Endothelial cell of umbilical vein (primary cell): ENCODE data around the gene GJE1. TPM values are rescaled to one million over a fixed set of nuclear protein-coding genes. Genes with fewer than 3 reads are reported as not detected.

Experiments used
- BruUV-seq: library from RNA; stranded (reverse); fragments of 400-500 nt; replicated peaks from 2 replicates; lab custom pipeline; 2021; lab: Mats Ljungman, UMichigan
- CTCF ChIA-PET: fragments of 300-600, 350-600 bp; sonication (Branson Sonifier 250); formaldehyde crosslinking; loops from one replicate; lab custom pipeline; 2021; ENCODE audit warnings: antibody characterized with exemption, inconsistent platforms; lab: Charles Lee
- POLR2A ChIA-PET: fragments of 300-600, 350-600 bp; sonication (Branson Sonifier 250); formaldehyde crosslinking; loops from one replicate; lab custom pipeline; 2021; ENCODE audit warnings: antibody characterized with exemption, inconsistent platforms; lab: Charles Lee
- DNase-seq: peaks from one replicate; pipeline ENCODE4 v3.0.0-alpha.2; 2011; ENCODE audit warnings: low read depth, low spot score
- FAIRE-seq: peaks from 2 replicates; lab custom pipeline; 2011; peaks lifted over from hg19 to GRCh38; lab: Jason Lieb, UNC
- H2AFZ ChIP-seq: 2 replicates; pipeline ENCODE4 v1.6.0; 2012; ENCODE audit warnings: low read depth, low read length, control low read depth, inconsistent platforms
- H3K27ac ChIP-seq: 2 replicates; pipeline ENCODE4 v1.5.1; 2011; ENCODE audit warnings: low read depth, mild to moderate bottlenecking, control low read depth, low read length, moderate library complexity; ENCODE audit not compliant: insufficient read depth
- H3K27me3 ChIP-seq, 2 experiments: 2 replicates each; pipeline versions ENCODE4 v1.6.0 to v1.6.1; 2011; ENCODE audit warnings: low read length in 2 of 2, mixed read lengths in 1 of 2; ENCODE audit not compliant: control insufficient read depth in 2 of 2, insufficient read depth in 2 of 2
- H3K36me3 ChIP-seq, 2 experiments: 2 replicates in 1 of 2; 3 replicates in 1 of 2; pipeline ENCODE4 v1.5.1; 2011; ENCODE audit warnings: low read length in 2 of 2, mild to moderate bottlenecking in 1 of 2, moderate library complexity in 1 of 2; ENCODE audit not compliant: control insufficient read depth in 2 of 2, insufficient read depth in 2 of 2; ENCODE audit errors: extremely low read depth in 1 of 2
- H3K4me1 ChIP-seq: 3 replicates; pipeline ENCODE4 v1.5.1; 2011; ENCODE audit warnings: mild to moderate bottlenecking, low read length; ENCODE audit not compliant: control insufficient read depth, insufficient read depth; ENCODE audit errors: extremely low read depth
- H3K4me2 ChIP-seq: 2 replicates; pipeline ENCODE4 v1.6.1; 2011; ENCODE audit warnings: low read length, control low read depth, mixed read lengths; ENCODE audit not compliant: insufficient read depth
- H3K4me3 ChIP-seq, 3 experiments: fragments of 200-600 bp in 1 of 3; sonication (generic), shearing (Covaris generic) in 1 of 3; replicated peaks in 1 of 3; 2 replicates each; pipeline ENCODE4 v1.5.1; 2011 to 2016; ENCODE audit warnings: control low read depth in 3 of 3, low read length in 3 of 3, mild to moderate bottlenecking in 2 of 3, inconsistent platforms in 1 of 3, low read depth in 1 of 3, moderate library complexity in 1 of 3; ENCODE audit not compliant: insufficient read depth in 1 of 3
- H3K79me2 ChIP-seq: 2 replicates; pipeline ENCODE4 v1.6.0; 2012; ENCODE audit warnings: low read length, inconsistent platforms; ENCODE audit not compliant: control insufficient read depth, insufficient read depth
- H3K9ac ChIP-seq: replicated peaks from 2 replicates; pipeline ENCODE3; 2011; ENCODE audit warnings: low read length, control low read depth; ENCODE audit not compliant: insufficient read depth; ENCODE audit errors: extremely low read depth
- H3K9me1 ChIP-seq: replicated peaks from 3 replicates; pipeline ENCODE4 v1.6.0; 2011; ENCODE audit warnings: mild to moderate bottlenecking, low read length; ENCODE audit not compliant: control insufficient read depth, insufficient read depth; ENCODE audit errors: extremely low read depth
- H3K9me3 ChIP-seq: replicated peaks from 2 replicates; pipeline ENCODE4 v1.5.1; 2012; ENCODE audit warnings: low read length, inconsistent platforms; ENCODE audit not compliant: control insufficient read depth, insufficient read depth
- H4K20me1 ChIP-seq: replicated peaks from 2 replicates; pipeline ENCODE3; 2011; ENCODE audit warnings: mild to moderate bottlenecking, low read length; ENCODE audit not compliant: control insufficient read depth, insufficient read depth; ENCODE audit errors: extremely low read depth
- EZH2 ChIP-seq: IDR thresholded peaks from 2 replicates; pipeline ENCODE4 v1.6.1; 2012; ENCODE audit warnings: borderline replicate concordance, low read depth, mild to moderate bottlenecking, moderate library complexity, low read length, inconsistent platforms; ENCODE audit not compliant: severe bottlenecking
- FOS ChIP-seq: IDR thresholded peaks from 2 replicates; pipeline ENCODE4 v1.6.1; 2011; ENCODE audit warnings: mild to moderate bottlenecking, low read length, moderate library complexity, borderline replicate concordance; ENCODE audit not compliant: insufficient read depth
- GATA2 ChIP-seq: IDR thresholded peaks from 2 replicates; pipeline ENCODE4 v1.7.0; 2011; ENCODE audit warnings: low read depth, mild to moderate bottlenecking, moderate library complexity, mixed read lengths, low read length; ENCODE audit not compliant: insufficient read length, insufficient read depth
- JUN ChIP-seq: IDR thresholded peaks from 2 replicates; pipeline ENCODE4 v1.6.1; 2011; ENCODE audit warnings: borderline replicate concordance, low read depth; ENCODE audit not compliant: insufficient read length, insufficient read depth
- MYC ChIP-seq: IDR thresholded peaks from one replicate; pipeline ENCODE4 v1.6.1; 2011; ENCODE audit warnings: mild to moderate bottlenecking, low read depth, low read length
- POLR2A ChIP-seq: IDR thresholded peaks from 2 replicates; pipeline ENCODE4 v1.6.1; 2012; ENCODE audit warnings: low read depth, mild to moderate bottlenecking, control low read depth, low read length
- POLR2AphosphoS5 ChIP-seq: IDR thresholded peaks from 2 replicates; pipeline ENCODE4 v1.6.1; 2012; ENCODE audit warnings: low read depth, mild to moderate bottlenecking, control low read depth, low read length, moderate library complexity; ENCODE audit not compliant: insufficient read depth
- dilution Hi-C: fragments of 300-500 bp; cut with MboI; formaldehyde crosslinking; loops from one replicate; pipeline ENCODE4 v1.15.0; 2019; ENCODE audit warnings: low sequenced_read_pairs; ENCODE audit not compliant: extremely low pct_ligation_motif_present
- intact Hi-C: fragments of 100-400 bp; cut with micrococcal nuclease; formaldehyde crosslinking; loops from one replicate; pipeline ENCODE4 v1.10.0; 2022
- polyA plus RNA-seq, 4 experiments: library from polyadenylated mRNA; depleted of rRNA in 3 of 4; stranded (reverse) in 3 of 4; unstranded in 1 of 4; fragments of >200 nt; gene quantifications; 2 replicates each; pipeline versions ENCODE4 v1.2.1 to v1.2.3, GENCODE V29; 2011 to 2012; ENCODE audit warnings: missing spikeins in 1 of 4
- total RNA-seq: library from RNA; stranded (reverse); gene quantifications from 2 replicates; pipeline ENCODE4 v1.2.3, GENCODE V29; 2021
- TF ChIP-seq, protein P1 (sequence below): IDR thresholded peaks from 2 replicates; pipeline ENCODE4 v1.6.1; 2011; ENCODE audit not compliant: insufficient read depth, insufficient read length
- TF ChIP-seq, protein P2 (sequence below), 2 donors: IDR thresholded peaks; 1 replicate in 1 of 2; 2 replicates in 1 of 2; pipeline ENCODE4 v1.5.1; 2011; ENCODE audit warnings: low read length in 2 of 2, mild to moderate bottlenecking in 2 of 2, moderate library complexity in 2 of 2, control low read depth in 1 of 2, inconsistent platforms in 1 of 2, low read depth in 1 of 2; ENCODE audit not compliant: insufficient read depth in 1 of 2; ENCODE audit errors: extremely low read depth in 1 of 2

GJE1 gene
- total and polyA plus RNA-seq, 2 donors (not counting 3 experiments of a cell fraction or from before 2014, with no cell fraction given): not detected

DNA sequence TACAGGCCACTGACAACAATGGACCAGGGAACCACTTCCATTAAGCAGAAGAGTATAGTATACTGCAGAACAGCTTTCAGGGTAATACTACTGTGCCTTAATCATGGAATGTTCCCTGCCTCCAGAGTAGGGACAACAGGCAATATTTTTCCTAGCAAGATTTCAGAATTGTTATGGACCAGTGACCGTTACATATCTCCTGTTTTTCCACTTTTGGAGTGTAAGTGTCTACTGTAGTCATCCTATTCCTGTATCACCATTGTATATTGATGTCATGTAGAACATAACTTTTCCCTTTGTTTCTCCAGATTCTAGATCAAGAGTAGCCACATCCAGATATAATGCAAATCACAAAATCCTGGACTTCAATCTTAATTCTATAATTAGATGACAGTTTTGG lies 1.9 kb upstream of the GJE1 start:
- H3K36me3 ChIP-seq: no peaks in the 10 kb centered on the region
- peaks cover 1 to 7% of the 10 kb centered on the region in 2 experiments for H3K27me3 ChIP-seq
- intact Hi-C loops: no loop called here
- H3K4me3 ChIP-seq: no peak overlapping the region
- H3K9me3 ChIP-seq: no peaks in the 10 kb centered on the region
- no peaks in the 10 kb centered on the region for H3K79me2 ChIP-seq
- DNase-seq (no peak), FAIRE-seq (no peak)
- POLR2A ChIA-PET: no interaction called here
- H3K27ac ChIP-seq: no peak overlapping the region
- TF ChIP-seq FOS (no peak), POLR2A (no peak)
- TF ChIP-seq, protein P1, sequence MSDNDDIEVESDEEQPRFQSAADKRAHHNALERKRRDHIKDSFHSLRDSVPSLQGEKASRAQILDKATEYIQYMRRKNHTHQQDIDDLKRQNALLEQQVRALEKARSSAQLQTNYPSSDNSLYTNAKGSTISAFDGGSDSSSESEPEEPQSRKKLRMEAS: no peak
- no peak overlapping the region for H3K9ac ChIP-seq
- H3K9me1 ChIP-seq: no peaks in the 10 kb centered on the region
- H3K4me1 ChIP-seq: no peaks in the 10 kb centered on the region
- no TSS peak for BruUV-seq
- H4K20me1 ChIP-seq: no peaks in the 10 kb centered on the region
- CTCF ChIA-PET: no interaction called here
- no peak overlapping the region for H3K4me2 ChIP-seq
- dilution Hi-C loops: no loop called here
- no peak overlapping the region for H2AFZ ChIP-seq

DNA sequence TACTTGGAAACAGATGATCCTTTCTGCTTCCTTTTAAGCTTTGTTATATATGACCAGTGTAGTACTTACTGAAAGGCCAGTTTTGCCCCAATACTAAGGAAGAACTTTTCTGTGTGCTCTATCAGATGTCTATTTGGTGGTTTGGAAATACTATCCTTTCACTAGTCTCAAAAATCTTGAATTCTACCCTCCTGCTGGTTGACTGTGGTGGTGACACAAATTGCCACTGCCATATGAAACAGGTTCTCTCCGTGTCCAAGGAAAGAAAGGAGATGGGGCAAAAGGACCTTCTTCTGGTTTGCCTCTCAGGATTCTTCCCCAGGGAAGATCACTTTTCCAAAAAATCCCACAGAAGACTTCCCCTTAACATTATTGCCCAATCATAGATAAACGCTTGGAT lies 6.2 kb downstream of the GJE1 start:
- DNase-seq (no peak), FAIRE-seq (no peak)
- BruUV-seq: no TSS peak
- H3K9me1 ChIP-seq: no peaks in the 10 kb centered on the region
- H3K36me3 ChIP-seq: no peaks in the 10 kb centered on the region
- no peak overlapping the region for H3K27ac ChIP-seq
- H3K79me2 ChIP-seq: no peaks in the 10 kb centered on the region
- no peak overlapping the region for H3K4me2 ChIP-seq
- CTCF ChIA-PET: interaction anchor here (2.4 kb wide), 1 partner anchor 18 kb away, joined by 8 read pairs; no protein-coding TSS in a partner anchor
- H3K4me1 ChIP-seq: no peaks in the 10 kb centered on the region
- H3K9me3 ChIP-seq: no peaks in the 10 kb centered on the region
- no peak overlapping the region for H3K9ac ChIP-seq
- intact Hi-C loops (no loop called here), dilution Hi-C loops (no loop called here)
- POLR2A ChIA-PET: no interaction called here
- no peak for TF ChIP-seq POLR2AphosphoS5
- TF ChIP-seq JUN: no peak
- TF ChIP-seq, protein P2, sequence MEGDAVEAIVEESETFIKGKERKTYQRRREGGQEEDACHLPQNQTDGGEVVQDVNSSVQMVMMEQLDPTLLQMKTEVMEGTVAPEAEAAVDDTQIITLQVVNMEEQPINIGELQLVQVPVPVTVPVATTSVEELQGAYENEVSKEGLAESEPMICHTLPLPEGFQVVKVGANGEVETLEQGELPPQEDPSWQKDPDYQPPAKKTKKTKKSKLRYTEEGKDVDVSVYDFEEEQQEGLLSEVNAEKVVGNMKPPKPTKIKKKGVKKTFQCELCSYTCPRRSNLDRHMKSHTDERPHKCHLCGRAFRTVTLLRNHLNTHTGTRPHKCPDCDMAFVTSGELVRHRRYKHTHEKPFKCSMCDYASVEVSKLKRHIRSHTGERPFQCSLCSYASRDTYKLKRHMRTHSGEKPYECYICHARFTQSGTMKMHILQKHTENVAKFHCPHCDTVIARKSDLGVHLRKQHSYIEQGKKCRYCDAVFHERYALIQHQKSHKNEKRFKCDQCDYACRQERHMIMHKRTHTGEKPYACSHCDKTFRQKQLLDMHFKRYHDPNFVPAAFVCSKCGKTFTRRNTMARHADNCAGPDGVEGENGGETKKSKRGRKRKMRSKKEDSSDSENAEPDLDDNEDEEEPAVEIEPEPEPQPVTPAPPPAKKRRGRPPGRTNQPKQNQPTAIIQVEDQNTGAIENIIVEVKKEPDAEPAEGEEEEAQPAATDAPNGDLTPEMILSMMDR (IDR thresholded peaks at IDR 0.05; ENCODE audit: extremely low read depth in 1 of 2, insufficient read depth in 1 of 2, low read depth in 1 of 2, low read length in 2 of 2): no peak
- no peak for TF ChIP-seq GATA2
- TF ChIP-seq EZH2: no peak
- no peak for TF ChIP-seq FOS
- TF ChIP-seq, protein P1: no peak
- no peak for TF ChIP-seq MYC
- no peak overlapping the region for H2AFZ ChIP-seq
- H3K27me3 ChIP-seq: peaks cover 0 to 3% of the 10 kb centered on the region in 2 experiments
- H3K4me3 ChIP-seq: no peak overlapping the region
- no peaks in the 10 kb centered on the region for H4K20me1 ChIP-seq
